ENCODE measurements around the gene RNASET2. TPM values are rescaled to one million over a fixed set of nuclear protein-coding genes. Genes with fewer than 3 reads are reported as not detected.
A peak's percentile ranks its signal among the peaks of the same experiment; 100 is the strongest.

RNASET2 gene, protein sequence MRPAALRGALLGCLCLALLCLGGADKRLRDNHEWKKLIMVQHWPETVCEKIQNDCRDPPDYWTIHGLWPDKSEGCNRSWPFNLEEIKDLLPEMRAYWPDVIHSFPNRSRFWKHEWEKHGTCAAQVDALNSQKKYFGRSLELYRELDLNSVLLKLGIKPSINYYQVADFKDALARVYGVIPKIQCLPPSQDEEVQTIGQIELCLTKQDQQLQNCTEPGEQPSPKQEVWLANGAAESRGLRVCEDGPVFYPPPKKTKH
- 10 to 100 TPM; 55.0 to 71.3 (median 61.3) TPM for polyA plus RNA-seq (ENCODE audit: insufficient read length in 4 of 4)

DNA sequence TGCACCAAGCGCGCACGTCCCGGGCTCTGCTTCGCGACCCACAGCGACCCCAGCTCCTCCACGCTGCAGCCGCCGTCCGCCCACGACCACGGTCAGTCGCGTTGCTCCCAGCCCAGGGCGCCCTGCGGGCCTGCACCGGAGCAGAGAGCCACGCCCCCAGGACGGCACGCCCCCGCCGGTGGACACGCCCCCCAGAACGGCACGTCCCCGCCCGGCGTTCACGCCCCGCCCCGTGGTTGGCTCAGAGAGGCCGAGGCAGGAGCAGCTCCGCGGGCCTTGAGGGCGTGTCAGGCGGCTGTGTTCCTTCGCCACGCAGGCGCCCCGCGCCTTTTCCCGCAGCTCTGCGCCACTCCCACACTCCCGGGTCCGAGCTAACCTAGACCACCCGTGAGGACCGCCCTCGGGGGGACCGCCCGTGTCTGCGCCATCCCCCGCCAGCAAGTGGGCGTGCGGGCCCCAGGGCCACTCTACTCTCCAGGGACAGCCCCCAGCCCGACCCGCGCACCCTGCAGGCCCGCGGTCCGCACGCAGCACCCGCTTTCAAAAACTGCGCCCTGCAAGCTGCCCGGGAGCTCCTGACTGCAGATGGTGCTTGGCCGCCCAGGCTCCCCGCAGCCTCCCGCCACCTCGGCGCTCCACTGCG, at the start of gene RNASET2:
TSS of gene RNASET2 (minus strand) at position 107 of the 643 bp plus-strand sequence. CDS start 368 bp downstream, outside the sequence.
- DNase-seq (ENCODE audit: low read depth in 4 of 4, low spot score in 3 of 4), result peak; percentile 80 to 90 (median 85)

DNA sequence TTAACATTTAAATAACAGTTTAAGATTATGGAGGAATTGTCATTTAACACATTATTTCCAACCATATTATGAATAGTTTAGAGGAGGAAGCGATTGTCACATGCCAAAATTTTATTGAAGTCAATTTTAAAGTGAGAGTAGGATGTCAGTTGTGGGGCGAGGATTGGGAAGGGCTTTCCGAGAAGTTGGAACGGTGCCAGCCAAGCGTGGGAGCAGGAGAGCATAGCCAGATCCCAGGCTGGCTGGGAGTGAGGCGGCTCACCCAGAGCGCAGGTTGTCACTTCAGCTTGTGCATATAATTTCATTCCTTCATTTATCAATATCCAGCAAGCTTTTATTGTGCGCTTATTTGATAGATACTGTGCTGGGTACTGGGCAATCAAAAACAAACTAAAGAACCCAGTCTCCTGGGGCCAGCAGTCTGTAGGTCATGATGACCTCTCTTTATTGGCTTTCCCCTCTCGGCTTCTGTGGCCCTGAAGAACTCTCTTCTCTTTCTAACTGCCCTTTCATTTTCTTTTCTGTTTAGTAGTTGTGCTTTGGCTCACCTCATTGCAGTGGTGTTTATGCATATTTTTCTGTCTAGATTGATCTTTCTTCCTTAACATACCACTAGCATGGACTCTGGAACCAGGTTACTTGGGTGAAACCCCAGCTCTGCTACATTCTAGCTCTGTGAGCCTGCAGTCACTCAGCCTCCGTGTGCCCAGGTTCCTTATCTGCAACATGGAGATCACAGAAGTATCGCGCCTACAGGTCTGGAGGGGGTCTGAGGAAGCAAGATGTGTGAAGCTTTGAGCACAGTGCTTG, 49.2 kb upstream of the RNASET2 start:
- DNase-seq (ENCODE audit: low read depth in 4 of 4, low spot score in 3 of 4), result no peak

DNA sequence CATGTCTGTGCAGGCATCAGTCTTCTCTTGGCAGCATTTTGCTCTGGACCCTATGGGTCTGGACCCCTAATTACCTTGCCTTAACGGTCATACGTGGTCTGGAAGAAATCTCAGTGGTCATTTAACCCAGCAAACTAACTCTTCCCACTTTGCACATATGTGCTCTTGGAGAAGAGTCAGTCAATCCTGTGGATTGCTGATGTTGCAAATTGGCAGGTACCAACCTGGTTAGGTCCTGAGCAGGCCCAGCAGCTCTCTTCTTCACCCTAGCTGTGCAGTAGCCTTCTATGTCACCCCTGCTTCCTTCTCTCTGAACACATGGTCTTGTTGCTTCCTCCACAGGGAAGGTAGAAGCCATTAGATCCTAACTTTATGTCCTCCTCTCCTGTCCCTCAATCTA, 44.4 kb upstream of the RNASET2 start:
- DNase-seq (ENCODE audit: low read depth in 4 of 4, low spot score in 3 of 4), result no peak

DNA sequence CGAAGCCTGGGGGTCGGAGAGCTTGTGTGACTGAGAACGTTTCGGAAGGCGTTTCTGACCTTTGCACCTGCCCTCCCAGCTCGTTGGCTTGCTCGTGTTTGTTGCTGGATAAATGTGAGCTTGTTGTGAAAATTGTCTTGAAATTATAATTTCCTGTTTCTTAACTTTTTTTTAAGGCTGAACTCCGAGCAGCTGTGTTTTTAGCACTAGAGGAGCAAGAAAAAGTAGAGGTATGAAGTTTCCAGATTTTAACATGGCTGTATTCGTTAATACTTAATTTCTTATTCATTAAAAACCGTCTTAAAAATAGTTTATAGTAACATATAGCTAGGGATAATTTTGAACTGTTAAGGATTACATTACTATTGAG, 43.5 kb upstream of the RNASET2 start:
- DNase-seq (ENCODE audit: low read depth in 4 of 4, low spot score in 3 of 4), result peak in 1 of 4 donors; percentile 7

DNA sequence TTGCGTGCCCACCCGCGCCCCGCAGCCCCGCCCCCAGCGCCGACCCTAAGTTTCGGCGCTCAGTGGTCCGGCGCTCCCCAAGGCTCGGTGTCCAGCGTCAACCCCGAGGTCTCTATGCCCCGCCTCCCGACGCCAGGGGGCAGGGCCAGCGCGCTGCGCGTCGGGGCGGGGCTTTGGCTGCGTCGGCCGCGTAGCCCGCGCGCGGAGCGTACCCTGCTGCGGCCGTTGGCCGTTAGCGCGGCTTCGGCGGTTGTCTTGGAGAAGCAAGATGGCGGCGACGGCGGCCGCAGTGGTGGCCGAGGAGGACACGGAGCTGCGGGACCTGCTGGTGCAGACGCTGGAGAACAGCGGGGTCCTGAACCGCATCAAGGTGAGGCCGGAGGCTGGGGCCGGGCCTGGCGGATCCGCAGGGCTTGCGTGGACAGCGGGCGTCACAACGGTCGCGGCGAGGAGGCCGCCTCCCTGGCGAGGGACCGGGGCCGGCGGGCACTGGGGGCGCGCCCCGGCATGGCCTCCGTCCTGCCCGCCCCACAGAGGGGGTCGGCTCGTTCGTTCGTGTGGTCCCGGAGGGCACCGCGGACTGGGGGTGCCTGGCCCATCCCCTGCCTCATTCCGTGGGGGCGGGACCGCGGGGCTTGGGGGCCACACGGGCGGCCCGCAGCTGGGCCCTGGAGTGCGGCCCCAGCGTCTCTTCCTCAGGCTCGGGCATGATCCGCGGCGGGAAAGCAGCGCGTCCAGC, 43.0 kb upstream of the RNASET2 start, which contains the start of gene CEP43:
TSS of gene CEP43 (plus strand) at position 253 of the 739 bp plus-strand sequence. CDS start at position 269, 16 bp downstream.
- peak; percentile 93 to 95 (median 94) for DNase-seq (ENCODE audit: low read depth in 4 of 4, low spot score in 3 of 4)

DNA sequence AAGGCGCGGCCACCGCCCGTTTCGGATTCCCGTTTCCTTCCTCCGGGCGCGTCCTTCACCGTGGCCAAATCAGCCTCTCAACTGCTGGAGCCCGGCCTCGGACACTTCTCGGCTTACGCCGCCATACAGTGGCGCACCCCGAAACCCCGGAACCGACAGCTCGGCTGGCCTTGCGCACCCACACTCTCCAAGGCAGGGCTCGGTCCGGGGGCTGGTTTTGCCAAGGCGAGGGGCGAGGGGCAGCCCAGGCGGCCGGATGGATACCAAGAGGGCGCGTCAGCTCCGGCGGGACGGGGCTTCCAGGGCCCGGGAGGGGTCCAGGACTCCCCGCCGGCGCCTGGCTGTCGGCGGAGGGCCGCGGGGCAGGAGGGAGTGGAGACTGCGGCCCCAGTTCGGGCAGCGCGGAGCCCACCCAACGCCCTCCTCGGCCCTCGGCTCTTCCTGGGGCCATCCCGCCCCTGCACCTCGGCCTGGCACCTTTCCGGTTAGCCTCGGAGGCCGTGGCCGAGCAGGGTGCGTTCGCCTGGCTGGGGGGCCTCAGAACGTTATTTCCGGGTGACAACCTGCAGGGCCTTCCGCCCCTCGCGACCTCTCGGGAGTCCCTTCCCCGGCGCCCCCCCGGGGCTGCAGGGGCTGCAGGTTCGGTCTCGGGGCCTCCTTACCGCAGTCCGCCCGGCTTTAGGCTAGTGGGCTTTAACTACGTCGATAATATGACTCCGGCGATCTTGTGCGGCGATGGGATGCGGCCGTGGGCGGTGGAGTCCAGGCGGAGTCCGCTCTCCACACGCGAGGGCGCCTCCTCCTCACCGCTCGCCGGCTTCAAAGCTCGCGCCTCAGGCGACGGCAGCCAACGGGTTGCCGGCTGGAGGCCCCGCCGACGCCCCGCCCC, 42.1 kb upstream of the RNASET2 start:
- DNase-seq (ENCODE audit: low read depth in 4 of 4, low spot score in 3 of 4), result peak in 1 of 4 donors; percentile 4

DNA sequence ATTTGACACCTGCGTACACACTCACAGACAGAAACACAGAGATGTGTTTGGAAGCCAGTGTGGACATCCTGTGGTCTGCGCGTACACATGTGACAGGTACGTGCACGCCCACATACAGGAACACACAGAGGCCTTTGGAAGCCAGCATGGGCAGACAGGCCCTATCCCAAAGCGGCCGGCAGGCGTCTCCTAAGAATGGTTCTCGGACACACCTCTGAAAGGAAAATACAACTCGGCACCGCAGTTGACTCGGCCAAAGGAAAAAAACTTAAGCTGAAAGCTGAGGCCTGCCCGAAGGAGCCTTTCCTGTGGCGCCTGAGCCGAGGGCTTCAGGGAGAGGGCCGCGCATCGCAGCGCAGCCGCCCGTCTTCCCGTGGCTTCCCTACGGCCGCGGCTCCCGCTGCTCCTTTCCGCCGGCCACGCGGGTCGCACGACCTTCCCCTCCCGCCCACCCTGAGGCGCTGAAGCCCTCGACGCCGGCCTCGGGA, 41.5 kb upstream of the RNASET2 start:
- peak in 2 of 4 donors; percentile 42 to 58 for DNase-seq (ENCODE audit: low read depth in 4 of 4, low spot score in 3 of 4)

DNA sequence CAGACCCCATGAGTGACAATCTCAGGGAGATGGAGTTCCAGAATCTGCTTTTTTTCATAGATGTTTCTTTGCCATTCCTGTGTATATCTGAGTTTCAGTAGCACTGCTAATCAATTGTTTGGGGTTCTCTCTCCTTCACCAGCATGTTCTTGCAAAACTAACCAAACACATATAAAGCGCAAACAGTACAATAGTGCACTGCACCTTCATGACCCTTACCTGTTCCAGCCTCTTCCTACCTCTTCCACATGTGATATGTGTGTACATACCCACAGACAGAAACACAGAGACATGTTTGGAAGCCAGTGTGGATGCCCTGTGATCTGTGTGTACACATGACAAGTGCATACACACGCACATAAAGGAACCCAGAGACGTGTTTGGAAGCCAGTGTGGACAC, 41.0 kb upstream of the RNASET2 start:
- no peak for DNase-seq (ENCODE audit: low read depth in 4 of 4, low spot score in 3 of 4)

DNA sequence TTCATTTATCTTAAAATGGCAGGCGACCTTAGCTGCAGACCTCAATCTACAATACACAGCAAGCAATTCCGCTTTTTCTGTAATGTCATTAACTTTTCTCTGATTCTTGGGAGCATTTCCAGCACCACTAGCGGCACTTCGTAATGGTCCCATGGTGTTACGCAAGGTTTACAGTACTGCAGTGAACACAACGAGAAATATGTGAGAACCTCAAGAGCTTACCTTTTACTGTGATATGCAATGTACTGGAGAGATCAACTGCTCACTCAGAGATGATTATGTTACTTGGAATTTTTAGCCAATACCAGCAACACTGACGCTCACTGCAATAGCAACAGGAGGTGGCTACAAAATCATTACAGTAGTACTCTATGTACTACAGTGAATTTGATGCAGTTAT, 40.1 kb upstream of the RNASET2 start:
- DNase-seq (ENCODE audit: low read depth in 4 of 4, low spot score in 3 of 4), result no peak

DNA sequence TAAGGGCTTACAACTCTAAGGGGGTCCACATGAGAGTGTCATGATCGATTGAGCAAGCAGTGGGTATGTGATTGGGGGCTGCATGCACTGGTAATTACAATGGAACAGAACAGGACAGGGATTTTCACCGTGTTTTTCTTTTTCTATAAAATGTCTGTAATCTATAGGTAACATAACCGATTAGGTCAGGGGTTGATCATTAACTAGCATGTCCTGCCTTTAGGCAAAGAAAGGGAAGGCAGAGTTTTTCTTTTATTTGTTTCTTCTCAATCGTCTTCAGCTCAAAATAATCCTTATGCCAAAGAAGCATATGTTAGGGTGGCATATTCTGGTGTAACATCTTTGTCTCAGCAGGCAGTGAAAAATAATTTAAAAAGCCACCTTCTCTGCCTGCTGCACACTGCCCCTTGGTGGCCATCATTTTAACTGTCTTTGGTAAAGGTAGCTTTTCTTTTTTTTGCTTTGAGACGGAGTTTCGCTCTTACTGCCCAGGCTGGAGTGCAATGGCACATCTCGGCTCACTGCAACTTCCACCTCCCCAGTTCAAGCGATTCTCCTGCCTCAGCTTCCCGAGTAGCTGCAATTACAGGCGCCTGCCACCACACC, 33.2 kb upstream of the RNASET2 start:
- DNase-seq (ENCODE audit: low read depth in 4 of 4, low spot score in 3 of 4), result peak in 1 of 4 donors; percentile 8

DNA sequence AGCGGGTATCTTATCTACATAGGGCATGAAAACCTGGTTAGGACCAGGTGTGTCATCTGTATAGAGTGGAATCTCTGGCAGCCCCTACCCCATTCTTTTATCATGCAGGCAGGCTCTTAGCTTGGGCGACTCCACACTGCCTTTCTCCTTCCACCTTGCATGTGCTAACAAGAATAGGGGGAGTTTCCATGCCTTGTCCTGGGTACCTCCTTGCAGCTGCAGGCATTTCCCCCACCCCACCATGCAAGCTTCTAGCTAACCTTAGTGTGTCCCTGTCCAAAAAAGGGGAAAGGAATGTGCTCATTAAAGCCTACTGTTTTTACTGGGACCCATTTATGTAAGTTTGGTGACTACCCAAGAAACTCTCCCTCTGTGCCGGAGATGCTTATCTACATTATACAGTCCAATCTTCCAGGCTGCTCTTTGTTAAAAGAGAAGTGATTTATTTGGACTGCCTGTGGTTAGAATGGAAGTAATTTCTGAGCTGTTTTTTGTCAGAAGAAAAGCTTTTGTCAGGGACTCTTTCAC, 32.4 kb upstream of the RNASET2 start:
- DNase-seq (ENCODE audit: low read depth in 4 of 4, low spot score in 3 of 4), result no peak

DNA sequence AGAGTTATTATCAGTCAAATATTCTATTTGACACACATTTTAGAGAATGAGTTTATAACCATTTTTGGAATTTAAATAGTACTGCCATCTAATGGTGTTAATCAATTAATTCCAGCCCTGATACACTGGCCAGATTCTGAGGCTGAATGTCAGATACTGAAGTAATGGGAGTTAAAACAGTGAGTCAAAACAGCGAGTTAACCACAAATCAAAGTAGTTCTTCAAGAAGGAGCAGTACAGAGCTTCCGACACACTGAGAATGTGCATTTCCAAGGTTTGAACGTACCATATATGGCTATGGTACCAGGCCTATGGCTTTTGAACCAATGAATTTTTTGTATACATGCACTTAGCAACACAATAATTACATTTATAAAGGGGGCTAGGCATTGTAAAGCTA, 31.6 kb upstream of the RNASET2 start:
- DNase-seq (ENCODE audit: low read depth in 4 of 4, low spot score in 3 of 4), result no peak

DNA sequence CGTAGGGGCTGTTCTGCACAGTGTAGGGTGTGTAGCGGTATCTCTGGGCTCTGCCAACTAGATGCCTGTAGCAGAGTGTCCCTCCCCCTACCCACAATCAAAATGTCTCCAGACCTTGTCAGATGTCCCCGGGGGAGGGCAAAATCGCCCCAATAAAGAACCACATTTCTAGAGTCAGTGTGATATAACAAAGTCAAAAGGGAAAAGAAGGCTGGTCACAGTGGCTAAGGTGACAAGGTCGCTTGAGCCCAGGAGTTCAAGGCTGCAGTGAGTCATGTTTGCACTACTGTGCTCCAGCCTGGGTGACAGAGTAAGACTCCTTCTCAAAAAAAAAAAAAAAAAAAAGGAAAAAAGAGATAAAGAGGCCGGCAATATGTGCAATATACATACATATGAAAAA, 31.1 kb upstream of the RNASET2 start:
- no peak for DNase-seq (ENCODE audit: low read depth in 4 of 4, low spot score in 3 of 4)

DNA sequence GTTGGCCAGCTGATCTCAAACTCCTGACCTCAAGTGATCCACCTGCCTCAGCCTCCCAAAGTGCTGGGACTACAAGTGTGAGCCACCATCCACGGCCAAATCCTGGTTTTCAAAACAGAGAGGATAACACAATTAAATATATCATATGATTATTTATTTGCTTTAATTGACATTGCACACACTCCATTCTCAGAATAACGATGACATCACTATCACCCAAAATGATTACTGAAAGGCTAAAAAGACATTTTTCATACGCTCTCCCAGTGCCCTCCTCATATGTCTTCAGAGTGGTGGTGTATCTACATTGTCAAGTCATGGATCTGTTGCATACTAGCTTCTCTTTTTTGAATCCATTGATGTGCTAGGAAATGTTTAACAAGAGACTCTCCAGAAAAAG, 24.4 kb upstream of the RNASET2 start:
- DNase-seq (ENCODE audit: low read depth in 4 of 4, low spot score in 3 of 4), result no peak

DNA sequence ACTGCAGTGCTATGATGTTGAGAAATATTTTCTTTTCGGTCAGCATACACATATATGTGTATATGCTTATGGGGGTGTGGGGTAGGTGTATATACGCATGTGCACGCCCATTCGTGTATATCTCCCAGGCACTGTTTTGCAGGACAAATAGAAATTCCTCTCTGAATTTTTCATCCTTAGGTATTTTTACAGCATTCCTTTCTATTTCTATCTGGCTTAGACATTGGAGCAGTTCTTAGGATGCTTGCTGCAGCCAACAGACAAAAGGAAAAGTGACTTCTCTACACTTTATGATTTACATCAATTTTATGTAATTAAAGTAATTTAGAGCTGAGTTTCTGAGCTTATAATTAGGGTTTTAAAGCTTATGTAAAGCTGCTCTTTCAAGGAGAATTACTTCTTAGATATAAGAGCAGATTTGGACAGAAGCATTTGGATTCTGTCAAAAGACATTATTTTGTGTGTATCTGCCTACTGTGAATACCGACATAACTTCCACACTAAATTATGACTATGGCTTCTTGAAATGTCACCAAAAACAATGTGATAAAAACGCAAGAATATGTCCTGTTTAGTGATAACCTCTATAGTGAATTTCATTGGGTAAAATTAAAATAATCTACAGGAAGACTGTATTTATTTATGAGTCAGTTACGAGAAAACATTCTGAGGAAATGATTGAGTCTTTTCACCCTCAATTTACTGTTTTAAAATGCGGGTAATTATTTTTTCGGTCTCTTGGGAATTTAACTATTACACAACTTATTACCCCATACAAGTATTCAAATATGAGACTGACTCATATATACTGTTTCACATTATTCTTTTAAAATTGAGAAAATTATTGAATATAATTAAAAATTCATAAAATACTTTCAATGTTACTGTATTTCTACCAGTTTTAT, 21.5 kb upstream of the RNASET2 start:
- DNase-seq (ENCODE audit: low read depth in 4 of 4, low spot score in 3 of 4), result no peak

DNA sequence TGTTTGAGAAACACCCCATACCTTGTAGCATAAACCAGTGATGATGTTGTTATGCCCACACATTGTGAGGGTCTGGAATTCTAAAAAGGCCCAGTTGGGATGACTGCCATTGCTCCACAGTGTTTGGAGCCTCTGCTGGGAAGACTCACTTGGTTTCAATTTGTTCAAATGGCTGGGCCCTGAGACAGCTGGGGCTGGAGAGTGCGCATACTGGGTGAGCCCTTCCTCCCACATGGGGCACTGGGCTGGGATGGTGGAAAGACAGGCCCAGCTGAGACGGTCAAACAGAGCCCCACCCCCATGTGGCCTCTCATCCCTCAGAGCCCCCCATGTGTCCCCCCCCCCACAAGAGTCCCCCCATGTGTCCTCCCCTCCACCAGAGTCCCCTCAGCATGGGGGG, 20.3 kb upstream of the RNASET2 start:
- DNase-seq (ENCODE audit: low read depth in 4 of 4, low spot score in 3 of 4), result no peak

DNA sequence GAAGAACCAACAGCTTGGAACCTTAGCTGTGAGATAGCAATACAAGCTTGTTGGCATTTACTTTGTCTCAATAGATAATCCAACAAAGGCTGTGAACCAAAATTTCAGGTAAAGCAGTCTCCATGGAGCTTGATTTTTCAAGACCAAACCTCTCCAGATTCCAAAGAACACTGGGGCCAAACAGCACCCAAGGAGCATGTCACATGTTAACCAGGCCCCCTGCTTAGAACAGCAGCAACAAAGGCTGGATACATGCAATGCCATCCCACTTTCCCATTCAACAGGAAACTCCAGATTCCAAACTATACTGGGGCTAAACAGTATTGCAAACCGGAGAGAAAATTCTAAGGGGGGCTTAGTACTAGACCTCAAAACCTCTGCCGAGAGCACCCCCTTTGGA, 15.8 kb upstream of the RNASET2 start:
- no peak for DNase-seq (ENCODE audit: low read depth in 4 of 4, low spot score in 3 of 4)

DNA sequence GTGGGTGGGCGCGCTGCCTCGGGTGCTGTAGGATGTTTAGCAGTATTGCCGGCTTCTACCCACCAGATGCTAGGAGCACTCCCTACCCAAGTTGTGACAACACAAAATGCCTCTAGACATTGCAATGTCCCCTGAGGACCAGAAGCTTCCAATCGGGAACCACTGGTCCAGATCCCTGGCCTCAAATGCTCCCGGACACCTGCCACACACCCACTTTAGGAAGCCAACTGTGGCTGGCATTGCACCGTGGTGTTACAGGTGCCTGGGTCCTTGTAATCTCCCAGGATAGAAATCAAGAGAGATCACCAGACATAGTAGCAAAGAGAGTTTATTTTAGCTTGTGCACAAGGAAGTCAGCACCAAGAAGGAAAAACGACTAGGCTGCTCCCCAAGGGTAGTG, 14.9 kb upstream of the RNASET2 start:
- DNase-seq (ENCODE audit: low read depth in 4 of 4, low spot score in 3 of 4), result no peak

Measured in right renal pelvis (tissue), 4 donors.